ENCODE measurements around the gene BRD2. TPM values are rescaled to one million over a fixed set of nuclear protein-coding genes. Genes with fewer than 3 reads are reported as not detected.

The BRD2 gene
- total and polyA plus RNA-seq, 2 of the 4 experiments (the other 2 are of a cell fraction): 99.5 to 144 TPM

- dilution Hi-C loops (cut with HindIII; ENCODE audit: low sequenced_read_pairs, unreplicated experiment) (no loop called here), in situ Hi-C loops (cut with MboI; ENCODE audit: low sequenced_read_pairs) (no loop called here), intact Hi-C loops (cut with micrococcal nuclease) (no loop called here)
- H3K56ac ChIP-seq (ENCODE audit: extremely low read depth, insufficient read depth, low read length): no peak overlapping the region
- H3K27ac ChIP-seq (ENCODE audit: insufficient read depth, low read length): no peak overlapping the region
- TF ChIP-seq RAD21 (IDR thresholded peaks at IDR 0.05; ENCODE audit: low read length): no peak
- no peak for TF ChIP-seq USF2 (IDR thresholded peaks at IDR 0.05; ENCODE audit: low read depth, low read length)
- no peak for TF ChIP-seq MXI1 (IDR thresholded peaks at IDR 0.05; ENCODE audit: borderline replicate concordance, low read depth, low read length)
- no peak for TF ChIP-seq CEBPB (IDR thresholded peaks at IDR 0.05; ENCODE audit: low read depth, low read length)
- TF ChIP-seq ELK1 (IDR thresholded peaks at IDR 0.05; ENCODE audit: borderline replicate concordance, low read depth, low read length): no peak
- no peak for TF ChIP-seq RCOR1 (IDR thresholded peaks at IDR 0.05; ENCODE audit: insufficient replicate concordance, low read length)
- no peak overlapping the region for H2AFZ ChIP-seq (replicated peaks; ENCODE audit: low read length, poor library complexity)
- CTCF ChIA-PET: no interaction called here
- no peak overlapping the region for H2AK5ac ChIP-seq (ENCODE audit: low read depth, low read length)
- H3K9me3 ChIP-seq (ENCODE audit: control insufficient read depth, insufficient read depth, low read length): no peaks in the 10 kb centered on the region
- no peak overlapping the region for H3K4me3 ChIP-seq (ENCODE audit: insufficient read depth, low read depth, low read length)
- no peaks in the 10 kb centered on the region for H3K9me1 ChIP-seq (ENCODE audit: insufficient read depth, low read length)
- H3K27me3 ChIP-seq (ENCODE audit: control insufficient read depth, insufficient read depth, low read length): peaks cover 22% of the 10 kb centered on the region
- ATAC-seq (ENCODE audit: low read depth) (no peak), DNase-seq (no peak)
- no peak overlapping the region for H3K4ac ChIP-seq (ENCODE audit: low read depth, low read length)
- no peak overlapping the region for H4K8ac ChIP-seq (ENCODE audit: low read depth in 2 of 2, low read length in 2 of 2)
- no peak overlapping the region for H2BK5ac ChIP-seq (ENCODE audit: low read depth, low read length, poor library complexity, severe bottlenecking)
- no peaks in the 10 kb centered on the region; the same call in 1 of the 2 replicates for H3K4me1 ChIP-seq (ENCODE audit: control insufficient read depth, insufficient read depth, low read length)
- H3K79me1 ChIP-seq (ENCODE audit: low read depth in 1 of 2, low read length in 2 of 2): no peaks in the 10 kb centered on the region
- H2BK20ac ChIP-seq (ENCODE audit: low read depth, low read length): no peak overlapping the region
- H3K14ac ChIP-seq (replicated peaks; ENCODE audit: low read depth, low read length): no peak overlapping the region
- H3K9ac ChIP-seq (ENCODE audit: low read depth, low read length): no peak overlapping the region
- no peak overlapping the region for H3K23ac ChIP-seq (ENCODE audit: low read depth, low read length)
- no CpG with 5 or more reads among the region's 3 CpGs for WGBS, 2 experiments (ENCODE audit: extremely low coverage in 2 of 2, insufficient read length in 1 of 2)
- POLR2A ChIA-PET (ENCODE audit: unreplicated experiment): no interaction called here
- no peak overlapping the region for H3K4me2 ChIP-seq (ENCODE audit: low read depth, low read length)
- no peak overlapping the region for H2BK15ac ChIP-seq (ENCODE audit: low read depth, low read length)
- no peak overlapping the region for H4K91ac ChIP-seq (ENCODE audit: insufficient read depth, low read depth, low read length)
- no peak overlapping the region for H3K18ac ChIP-seq (ENCODE audit: low read depth, low read length)
- H3K36me3 ChIP-seq (ENCODE audit: control insufficient read depth, insufficient read depth, low read length): no peaks in the 10 kb centered on the region
- no peak overlapping the region for H2AK9ac ChIP-seq (replicated peaks; ENCODE audit: low read depth, low read length, poor library complexity)
- no peaks in the 10 kb centered on the region for H4K20me1 ChIP-seq (ENCODE audit: insufficient read depth, low read length)
- BruUV-seq (replicated peaks): no TSS peak
- H4K5ac ChIP-seq (ENCODE audit: low read depth, low read length): no peak overlapping the region
- no peak overlapping the region for H2BK120ac ChIP-seq (ENCODE audit: low read depth, low read length)
Observed at GRCh38 chr6:33023536-33023935, 55.1 kb downstream of the BRD2 start.
